Panc1 (cell line): ENCODE data around the gene NDUFB3. TPM values are rescaled to one million over a fixed set of nuclear protein-coding genes. Genes with fewer than 3 reads are reported as not detected.

ENCODE experiments used
- ATAC-seq: fragments of 200-7000 bp; cut with Tn5 transposase; 2 replicates; pipeline ENCODE4 v1.9.1; 2020; ENCODE audit warnings: mild to moderate bottlenecking, moderate library complexity
- BruUV-seq: library from RNA; stranded (reverse); fragments of 400-500 nt; replicated peaks from 2 replicates; lab custom pipeline; 2021; lab: Mats Ljungman, UMichigan
- CTCF ChIA-PET: fragments of 300-600 bp; sonication (Branson Sonifier 250); formaldehyde crosslinking; loops from one replicate; lab custom pipeline; 2022; ENCODE audit warnings: antibody characterized with exemption; lab: Charles Lee
- POLR2A ChIA-PET: fragments of 300-600 bp; sonication (Branson Sonifier 250); formaldehyde crosslinking; loops from one replicate; lab custom pipeline; 2022; ENCODE audit warnings: antibody characterized with exemption; lab: Charles Lee
- DNase-seq: peaks from one replicate; pipeline ENCODE4 v3.0.0-alpha.2; 2010; ENCODE audit warnings: low read depth, low spot score
- H3K27ac ChIP-seq: 2 replicates; pipeline ENCODE4 v1.5.1; 2011; ENCODE audit warnings: mild to moderate bottlenecking, low read length, inconsistent platforms
- H3K27me3 ChIP-seq: fragments of 200-500 bp; sonication (Bioruptor generic); 2 replicates; pipeline ENCODE4 v1.6.0; 2014; ENCODE audit warnings: low read length, inconsistent platforms; ENCODE audit not compliant: control insufficient read depth, insufficient read depth
- H3K36me3 ChIP-seq: fragments of 200-500 bp; sonication (Bioruptor generic); 2 replicates; pipeline ENCODE4 v1.5.1; 2014; ENCODE audit warnings: inconsistent platforms, mild to moderate bottlenecking, low read length, moderate library complexity; ENCODE audit not compliant: control insufficient read depth, insufficient read depth
- H3K4me1 ChIP-seq: 2 replicates; pipeline ENCODE4 v1.5.1; 2011; ENCODE audit warnings: inconsistent platforms, mild to moderate bottlenecking, low read length, moderate library complexity; ENCODE audit not compliant: control insufficient read depth, insufficient read depth
- H3K4me3 ChIP-seq, 2 experiments: 2 replicates each; pipeline ENCODE4 v1.5.1; 2011 to 2012; ENCODE audit warnings: low read depth in 2 of 2, low read length in 2 of 2, mild to moderate bottlenecking in 2 of 2, inconsistent platforms in 1 of 2, moderate library complexity in 1 of 2
- H3K9me3 ChIP-seq: fragments of 200-500 bp; sonication (Bioruptor generic); 2 replicates; pipeline ENCODE4 v1.5.1; 2014; ENCODE audit warnings: low read depth, mild to moderate bottlenecking, inconsistent platforms, low read length, moderate library complexity; ENCODE audit not compliant: control insufficient read depth, insufficient read depth
- CTCF ChIP-seq: fragments of 450-650 bp; IDR thresholded peaks from 2 replicates; pipeline ENCODE4 v1.5.1; 2017; ENCODE audit warnings: mild to moderate bottlenecking
- POLR2AphosphoS5 ChIP-seq: IDR thresholded peaks from 2 replicates; pipeline ENCODE4 v1.6.1; 2012; ENCODE audit warnings: mild to moderate bottlenecking, low read depth, low read length, moderate library complexity
- REST ChIP-seq, 2 experiments: IDR thresholded peaks; 2 replicates each; pipeline ENCODE4 v1.6.1; 2011 to 2012; ENCODE audit warnings: low read depth in 2 of 2, control low read depth in 1 of 2, low read length in 1 of 2, mild to moderate bottlenecking in 1 of 2, moderate library complexity in 1 of 2; ENCODE audit not compliant: insufficient read depth in 1 of 2
- SIN3A ChIP-seq: IDR thresholded peaks from 2 replicates; pipeline ENCODE4 v1.6.1; 2012; ENCODE audit warnings: low read depth, mild to moderate bottlenecking, low read length, moderate library complexity, borderline replicate concordance; ENCODE audit not compliant: insufficient read depth
- TCF7L2 ChIP-seq: IDR thresholded peaks from 2 replicates; pipeline ENCODE4 v1.6.1; 2011; ENCODE audit warnings: mild to moderate bottlenecking, low read depth, low read length, inconsistent platforms
- in situ Hi-C: cut with HindIII; loops from 2 replicates; pipeline ENCODE4 v1.10.0; 2016; ENCODE audit warnings: low sequenced_read_pairs, low pct_unique_long_range_greater_than_20kb
- intact Hi-C: fragments of 100-400 bp; cut with micrococcal nuclease; formaldehyde crosslinking; loops from one replicate; pipeline ENCODE4 v1.10.0; 2022; ENCODE audit not compliant: unreplicated experiment
- total RNA-seq: library from RNA; stranded (reverse); gene quantifications from one replicate; pipeline ENCODE4 v1.2.1, GENCODE V29; 2021; ENCODE audit not compliant: unreplicated experiment

Gene NDUFB3
- total RNA-seq, 1 experiment from 2014 or later, result 88.6 TPM

- POLR2A ChIA-PET, result no interaction called here
- in situ Hi-C loops, result no loop called here
Measured at GRCh38 chr2:201132518-201132917, 60.7 kb downstream of the NDUFB3 start.

More at GRCh38 chr2:201132518-201132917, 60.7 kb downstream of the NDUFB3 start:
- no TSS peak for BruUV-seq
- no peak for TF ChIP-seq SIN3A
- TF ChIP-seq CTCF, result no peak
- TF ChIP-seq REST (IDR thresholded peaks at IDR 0.05; ENCODE audit: insufficient read depth in 1 of 2, low read depth in 2 of 2, low read length in 1 of 2), result no peak
- TF ChIP-seq POLR2AphosphoS5, result no peak
- no peak for TF ChIP-seq TCF7L2
- Histone ChIP-seq H3K27ac (no peak overlapping the region), H3K4me3 (no peak overlapping the region), H3K4me1 (peaks cover 26% of the 10 kb centered on the region), H3K36me3 (peaks cover 2% of the 10 kb centered on the region; the same call in 1 of the 2 replicates), H3K27me3 (no peaks in the 10 kb centered on the region), H3K9me3 (no peaks in the 10 kb centered on the region)
- ATAC-seq (no peak), DNase-seq (no peak)
- intact Hi-C loops, result no loop called here
- CTCF ChIA-PET, result no interaction called here

Other genes starting within 250 kb of the NDUFB3 start
- gene CLK1, start 207.3 kb upstream of the NDUFB3 start, total RNA-seq, result 46.6 TPM
- gene PPIL3, start 182.9 kb upstream of the NDUFB3 start, total RNA-seq, result 12.2 TPM
- gene NIF3L1, start 182.6 kb upstream of the NDUFB3 start, total RNA-seq, result 37.4 TPM
- 41.8 TPM for gene ORC2, start 108.3 kb upstream of the NDUFB3 start, total RNA-seq
- 12.0 TPM for gene HYCC2, start 330 bp upstream of the NDUFB3 start, total RNA-seq
- gene CFLAR, start 44.2 kb downstream of the NDUFB3 start, total RNA-seq, result 46.3 TPM
- 0.87 TPM for gene CASP10, start 111.1 kb downstream of the NDUFB3 start, total RNA-seq
- gene CASP8, start 188.5 kb downstream of the NDUFB3 start, total RNA-seq, result 34.8 TPM